GM12873 (cell line): ENCODE results near the gene CALD1.

Source experiments
- TF ChIP-seq, protein P1 (sequence below): IDR thresholded peaks from 2 replicates; pipeline ENCODE4 v1.5.1; 2012; ENCODE audit warnings: low read depth, mild to moderate bottlenecking, moderate library complexity, low read length, control low read depth; ENCODE audit not compliant: insufficient read depth; ENCODE audit errors: missing control alignments

Gene CALD1

DNA sequence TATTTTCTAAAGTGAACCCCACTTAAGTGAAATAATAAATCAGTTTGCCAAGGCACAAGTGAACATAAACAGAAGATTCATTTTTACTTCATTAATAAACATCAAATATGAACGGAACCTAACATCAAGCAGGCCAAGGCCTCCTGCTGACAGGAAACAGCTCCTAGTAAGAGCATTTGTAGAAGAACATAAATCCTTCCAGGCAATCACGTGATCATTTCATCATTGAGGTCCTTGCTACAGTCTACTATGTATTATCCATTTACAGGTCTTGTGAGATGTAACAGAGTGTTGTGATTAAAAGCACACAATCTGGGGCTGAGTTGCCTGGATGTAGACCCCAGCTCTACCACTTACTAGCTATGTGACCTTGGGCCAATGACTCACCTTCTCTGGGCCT, 70.6 kb downstream of the CALD1 start:
- TF ChIP-seq, protein P1, sequence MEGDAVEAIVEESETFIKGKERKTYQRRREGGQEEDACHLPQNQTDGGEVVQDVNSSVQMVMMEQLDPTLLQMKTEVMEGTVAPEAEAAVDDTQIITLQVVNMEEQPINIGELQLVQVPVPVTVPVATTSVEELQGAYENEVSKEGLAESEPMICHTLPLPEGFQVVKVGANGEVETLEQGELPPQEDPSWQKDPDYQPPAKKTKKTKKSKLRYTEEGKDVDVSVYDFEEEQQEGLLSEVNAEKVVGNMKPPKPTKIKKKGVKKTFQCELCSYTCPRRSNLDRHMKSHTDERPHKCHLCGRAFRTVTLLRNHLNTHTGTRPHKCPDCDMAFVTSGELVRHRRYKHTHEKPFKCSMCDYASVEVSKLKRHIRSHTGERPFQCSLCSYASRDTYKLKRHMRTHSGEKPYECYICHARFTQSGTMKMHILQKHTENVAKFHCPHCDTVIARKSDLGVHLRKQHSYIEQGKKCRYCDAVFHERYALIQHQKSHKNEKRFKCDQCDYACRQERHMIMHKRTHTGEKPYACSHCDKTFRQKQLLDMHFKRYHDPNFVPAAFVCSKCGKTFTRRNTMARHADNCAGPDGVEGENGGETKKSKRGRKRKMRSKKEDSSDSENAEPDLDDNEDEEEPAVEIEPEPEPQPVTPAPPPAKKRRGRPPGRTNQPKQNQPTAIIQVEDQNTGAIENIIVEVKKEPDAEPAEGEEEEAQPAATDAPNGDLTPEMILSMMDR: no peak

DNA sequence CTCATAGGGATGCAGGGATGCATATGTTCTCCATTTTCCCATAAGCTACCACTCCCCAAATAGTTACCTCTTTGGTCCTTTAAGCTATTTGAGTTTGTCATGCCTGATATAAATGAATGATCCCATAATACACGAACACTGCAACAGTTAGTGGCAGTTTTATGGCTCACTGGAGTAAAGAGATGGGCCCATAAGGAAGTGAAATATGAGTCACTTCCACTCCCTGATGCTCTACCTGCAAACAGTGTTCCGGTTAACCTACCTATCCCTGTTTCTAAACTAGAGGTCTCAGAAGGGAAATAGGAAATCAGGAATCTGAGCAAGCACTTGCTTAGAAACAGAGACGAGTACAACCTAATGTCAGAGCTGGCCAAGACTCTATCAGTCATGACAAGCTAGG, 71.7 kb downstream of the CALD1 start:
- TF ChIP-seq, protein P1: no peak

DNA sequence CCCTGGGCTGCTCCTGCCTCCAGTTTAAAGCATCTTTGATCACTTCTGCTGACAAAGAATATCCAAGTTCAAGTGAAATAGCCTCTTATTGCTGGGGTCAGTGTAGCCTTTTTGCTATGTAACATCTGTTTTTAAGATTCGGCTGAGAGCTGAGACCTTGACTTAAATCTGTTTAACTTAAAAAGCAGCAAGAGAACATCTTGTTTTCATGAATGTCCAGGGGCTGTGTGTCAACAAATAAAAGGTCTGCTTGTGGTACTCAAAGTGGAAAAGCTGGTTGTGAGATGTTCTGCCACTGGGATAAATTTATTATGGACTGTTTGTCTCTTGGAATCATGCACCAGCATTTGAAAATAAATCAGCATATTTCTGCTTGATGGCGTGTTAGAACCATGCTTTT, 73.2 kb downstream of the CALD1 start:
- TF ChIP-seq, protein P1: no peak

DNA sequence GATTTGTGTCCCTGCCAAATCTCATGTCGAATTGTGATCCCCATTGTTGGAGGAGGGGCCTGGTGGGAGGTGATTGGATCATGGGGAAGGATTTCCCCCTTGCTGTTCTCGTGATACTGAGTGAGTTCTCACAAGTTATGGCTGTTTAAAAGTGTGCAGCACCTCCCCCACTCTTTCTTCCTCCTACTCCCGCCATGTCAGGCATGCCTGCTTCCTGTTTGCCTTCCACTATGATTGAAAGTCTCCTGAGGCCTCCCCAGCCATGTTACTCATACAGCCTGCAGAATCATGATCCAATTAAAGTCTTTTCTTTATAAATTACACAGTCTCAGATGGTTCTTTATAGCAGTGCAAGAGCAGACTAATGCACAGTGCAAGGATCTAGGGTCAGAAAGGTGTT, 75.4 kb downstream of the CALD1 start:
- TF ChIP-seq, protein P1: no peak

DNA sequence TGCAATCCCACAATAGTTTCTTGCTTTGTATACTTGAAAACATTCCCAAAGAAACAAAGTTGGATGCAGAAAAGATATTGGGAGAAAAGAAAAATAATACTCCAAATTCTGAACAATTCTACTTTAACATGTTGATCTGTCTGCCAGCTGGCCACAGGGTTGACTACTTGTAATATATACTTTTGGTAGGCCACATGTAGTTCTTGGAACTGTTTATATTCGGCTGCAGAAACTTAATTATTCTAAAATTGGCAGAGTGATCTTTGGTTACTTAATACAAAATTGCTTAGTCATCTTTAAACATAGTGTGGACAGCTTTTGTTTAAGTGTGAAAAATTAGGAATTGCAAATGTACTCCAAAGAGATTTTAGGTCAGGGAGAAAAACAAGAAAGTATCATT, 76.0 kb downstream of the CALD1 start:
- TF ChIP-seq, protein P1: no peak

DNA sequence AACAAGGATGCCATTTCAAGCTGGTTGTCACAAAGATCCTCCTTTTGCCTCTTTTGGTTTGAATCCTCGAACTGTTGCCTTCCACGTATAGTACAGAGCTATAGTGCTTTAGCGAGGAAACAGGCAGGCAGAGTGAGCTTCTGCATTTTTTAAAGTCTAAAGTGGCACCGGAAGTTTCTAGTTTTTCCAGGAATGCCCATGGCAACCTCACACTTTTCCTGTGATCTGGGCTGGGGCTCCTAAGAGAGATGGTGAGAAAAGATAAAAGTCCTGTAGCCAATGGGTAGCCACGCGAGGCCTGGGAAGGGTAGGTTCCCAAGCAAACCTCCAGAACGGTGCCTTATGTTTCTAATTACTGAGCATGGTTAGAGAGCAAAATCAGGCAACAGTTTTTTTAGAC, 76.7 kb downstream of the CALD1 start:
- TF ChIP-seq, protein P1: no peak

DNA sequence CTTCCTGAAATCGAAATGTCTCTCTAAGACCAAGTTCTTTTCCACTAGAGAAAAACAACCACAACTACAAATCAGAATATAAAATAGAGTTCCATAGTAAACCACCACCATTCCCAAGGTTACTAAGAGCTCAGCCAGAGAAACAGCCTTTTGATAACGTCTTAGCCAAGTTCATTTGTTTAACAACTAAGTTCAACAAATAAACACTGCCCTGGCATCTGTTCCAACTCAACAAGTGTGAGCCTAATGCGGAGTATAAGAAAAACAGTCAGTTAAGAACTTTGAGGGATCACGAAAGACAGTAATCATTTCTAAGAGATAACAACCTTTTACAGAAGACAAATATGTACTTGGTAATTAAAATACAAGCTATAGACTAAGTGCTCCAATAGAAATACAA, 77.3 kb downstream of the CALD1 start:
- TF ChIP-seq, protein P1: no peak

DNA sequence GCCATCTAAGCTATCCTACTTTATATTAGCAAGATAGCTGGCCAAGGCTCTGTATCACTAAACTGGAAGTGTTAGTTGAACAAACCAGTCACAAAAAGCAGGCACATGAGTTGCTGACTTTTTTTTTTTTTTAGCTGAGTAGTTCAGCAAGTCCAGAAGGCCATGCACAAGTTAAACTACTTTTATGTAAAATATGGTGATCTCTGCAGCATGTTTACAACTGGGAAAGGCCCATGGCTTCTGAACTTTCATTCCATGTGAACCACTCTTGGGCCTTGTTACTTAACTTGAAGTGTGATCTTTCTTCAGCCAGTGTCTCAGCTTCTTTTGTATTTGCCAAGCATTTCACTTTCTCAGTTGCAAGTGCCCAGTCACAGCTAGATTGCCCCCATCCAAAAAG, 78.5 kb downstream of the CALD1 start:
- TF ChIP-seq, protein P1: no peak
